HG03135 (cell line): ENCODE data around the gene ARHGEF35.
"Not testable (repeated sequence)": the region's sequence is repeated elsewhere in the genome, so short reads cannot be mapped to it uniquely, and the experiment has no call there.

ENCODE experiments used
- ATAC-seq: cut with Tn5 transposase; IDR thresholded peaks from one replicate; pipeline ENCODE4 v1.9.1; 2021; ENCODE audit warnings: mild to moderate bottlenecking, moderate library complexity; ENCODE audit not compliant: unreplicated experiment

ARHGEF35 gene

GRCh38 chr7:144195212-144195872 is at the start of gene ARHGEF35:
Gene ARHGEF35, minus strand, starts transcription at chr7:144195833. Its CDS starts 7,450 bp downstream, at chr7:144188383.
- ATAC-seq: peak; percentile 62

- not testable (repeated sequence) for ATAC-seq
Observed at GRCh38 chr7:144245372-144245771, 49.7 kb upstream of the ARHGEF35 start.

- not testable (repeated sequence) for ATAC-seq
Observed at GRCh38 chr7:144239365-144239764, 43.7 kb upstream of the ARHGEF35 start, which contains the start of gene OR2A42. Gene OR2A42, minus strand, starts transcription at chr7:144239605. Its CDS starts 6,762 bp downstream, at chr7:144232843.

- not testable (repeated sequence) for ATAC-seq
Observed at GRCh38 chr7:144238530-144239082, 43.0 kb upstream of the ARHGEF35 start.

GRCh38 chr7:144233039-144233438 is 37.4 kb upstream of the ARHGEF35 start:
- ATAC-seq: not testable (repeated sequence)

- ATAC-seq: not testable (repeated sequence)
Observed at GRCh38 chr7:144231027-144231426, 35.4 kb upstream of the ARHGEF35 start.

- not testable (repeated sequence) for ATAC-seq
Observed at GRCh38 chr7:144228810-144229209, 33.2 kb upstream of the ARHGEF35 start.

GRCh38 chr7:144226866-144227265 is 31.2 kb upstream of the ARHGEF35 start:
- not testable (repeated sequence) for ATAC-seq

GRCh38 chr7:144223675-144224074 is 28.0 kb upstream of the ARHGEF35 start:
- ATAC-seq: not testable (repeated sequence)

- ATAC-seq: not testable (repeated sequence)
Observed at GRCh38 chr7:144220531-144220930, 24.9 kb upstream of the ARHGEF35 start.

- ATAC-seq: not testable (repeated sequence)
Observed at GRCh38 chr7:144219149-144219548, 23.5 kb upstream of the ARHGEF35 start.

- ATAC-seq: not testable (repeated sequence)
Observed at GRCh38 chr7:144218581-144218980, 22.9 kb upstream of the ARHGEF35 start.

- ATAC-seq: not testable (repeated sequence)
Observed at GRCh38 chr7:144217200-144217599, 21.6 kb upstream of the ARHGEF35 start.

- ATAC-seq: not testable (repeated sequence)
Observed at GRCh38 chr7:144205306-144205705, 9.7 kb upstream of the ARHGEF35 start.

GRCh38 chr7:144203086-144203485 is 7.5 kb upstream of the ARHGEF35 start:
- not testable (repeated sequence) for ATAC-seq

GRCh38 chr7:144201978-144202377 is 6.3 kb upstream of the ARHGEF35 start:
- ATAC-seq: not testable (repeated sequence)

GRCh38 chr7:144198934-144199333 is 3.3 kb upstream of the ARHGEF35 start:
- ATAC-seq: not testable (repeated sequence)

- ATAC-seq: not testable (repeated sequence)
Observed at GRCh38 chr7:144194453-144194852, 1.2 kb downstream of the ARHGEF35 start.

- ATAC-seq: not testable (repeated sequence)
Observed at GRCh38 chr7:144193782-144194181, 1.9 kb downstream of the ARHGEF35 start.

- ATAC-seq: not testable (repeated sequence)
Observed at GRCh38 chr7:144188578-144189171, 7.0 kb downstream of the ARHGEF35 start.

GRCh38 chr7:144187848-144188247 is 7.8 kb downstream of the ARHGEF35 start:
- ATAC-seq: not testable (repeated sequence)

GRCh38 chr7:144183166-144183565 is 12.5 kb downstream of the ARHGEF35 start, which contains the start of gene CTAGE4:
Gene CTAGE4, plus strand, starts transcription at chr7:144183466. Its CDS starts 38 bp downstream, at chr7:144183504.
- not testable (repeated sequence) for ATAC-seq
